Measurements from ENCODE around the gene CDCA7L.
A peak's percentile ranks its signal among the peaks of the same experiment; 100 is the strongest.

The CDCA7L gene

DNA sequence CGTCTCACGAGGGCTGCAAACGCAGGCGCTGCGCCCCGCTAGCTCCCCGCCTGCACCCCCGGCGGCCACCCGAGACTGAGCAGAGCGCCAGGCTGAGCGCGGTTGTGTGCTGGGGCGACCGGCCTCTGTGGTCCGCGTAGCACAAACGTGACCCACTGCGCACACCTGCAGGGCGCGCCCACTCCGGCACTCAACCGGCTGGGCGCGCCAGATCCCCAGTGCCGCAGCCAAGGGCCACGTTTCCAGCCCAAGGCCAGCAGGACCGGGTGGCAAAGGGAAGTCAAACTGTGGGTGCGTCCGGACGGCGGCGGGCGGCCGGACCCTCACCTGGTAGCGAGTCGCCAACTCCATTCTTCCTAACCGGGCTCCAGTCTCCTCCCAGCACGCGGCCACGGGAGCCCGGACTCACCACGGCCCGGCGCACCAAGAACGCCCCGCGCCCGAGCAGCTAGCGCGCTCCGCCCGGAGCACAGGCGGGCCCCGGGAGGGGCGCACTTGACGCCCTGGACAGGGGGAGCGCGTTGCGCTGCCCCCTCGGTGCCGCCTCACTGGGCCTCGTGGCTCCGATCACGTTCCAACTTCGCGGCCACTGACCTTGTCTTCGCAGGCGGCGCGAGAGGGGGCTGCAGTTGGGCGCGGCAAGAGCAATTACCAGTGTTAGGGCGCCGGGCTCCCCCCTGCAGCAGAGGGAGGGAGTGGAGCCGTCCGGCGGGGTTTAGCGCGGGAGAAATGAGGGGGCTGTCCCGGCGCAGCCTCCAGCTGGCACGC is at the start of gene CDCA7L:
TSS of gene CDCA7L (minus strand) at position 446 of the 768 bp plus-strand sequence. CDS start at position 351, 95 bp downstream.
- peak; percentile 61 to 69 (median 67) for DNase-seq (ENCODE audit: low read depth in 2 of 3, low spot score in 1 of 3)

DNA sequence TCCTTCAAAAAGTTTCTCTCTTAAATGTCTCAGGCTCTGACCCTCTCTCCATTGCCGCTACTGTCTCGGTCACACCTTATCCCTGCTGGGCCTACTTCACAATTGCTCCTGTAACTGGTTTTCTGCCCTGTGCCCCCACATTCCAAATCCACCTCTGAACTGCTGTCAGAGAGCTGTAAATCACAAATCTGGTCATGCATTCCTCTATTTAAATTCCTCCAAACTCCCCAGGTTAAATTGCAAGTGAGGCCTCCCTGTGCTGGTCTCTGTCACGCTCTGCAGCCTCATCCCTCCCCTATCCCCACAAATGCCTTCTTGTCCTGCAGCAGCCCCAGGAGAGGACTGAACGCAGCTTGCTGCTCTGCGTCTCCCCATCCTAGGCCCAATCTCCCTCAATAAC is 40.4 kb upstream of the CDCA7L start:
- no peak for DNase-seq (ENCODE audit: low read depth in 2 of 3, low spot score in 1 of 3)

GRCh38 chr7:21984042-21984441 is 38.3 kb upstream of the CDCA7L start:
- DNase-seq (ENCODE audit: low read depth in 2 of 3, low spot score in 1 of 3) = no peak

GRCh38 chr7:21983056-21983455 is 37.4 kb upstream of the CDCA7L start:
- no peak for DNase-seq (ENCODE audit: low read depth in 2 of 3, low spot score in 1 of 3)

DNA sequence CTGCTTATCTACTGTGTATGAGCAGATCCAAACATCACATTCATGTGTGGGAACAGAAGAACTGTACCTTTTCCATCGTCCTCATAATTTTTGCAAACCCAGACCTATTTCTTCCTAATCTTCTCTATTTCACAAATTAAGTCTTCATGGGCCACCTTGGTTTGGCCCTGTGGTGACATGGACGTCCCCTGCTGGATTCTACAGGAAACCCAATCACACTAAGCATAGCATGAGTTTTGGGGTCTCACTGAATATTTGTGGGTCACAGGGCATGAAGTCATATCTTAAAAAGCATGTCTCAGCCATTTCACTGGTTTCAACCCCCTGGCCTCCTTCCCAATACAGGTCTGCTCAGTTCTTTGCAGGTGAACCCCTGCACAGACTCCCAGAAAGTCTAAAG is 35.8 kb upstream of the CDCA7L start:
- no peak for DNase-seq (ENCODE audit: low read depth in 2 of 3, low spot score in 1 of 3)

- DNase-seq (ENCODE audit: low read depth in 2 of 3, low spot score in 1 of 3) = no peak
These were observed 35.3 kb upstream of the CDCA7L start for GRCh38 chr7:21980926-21981500.

- DNase-seq (ENCODE audit: low read depth in 2 of 3, low spot score in 1 of 3) = no peak
These were observed 26.7 kb upstream of the CDCA7L start for GRCh38 chr7:21972397-21972784.

DNA sequence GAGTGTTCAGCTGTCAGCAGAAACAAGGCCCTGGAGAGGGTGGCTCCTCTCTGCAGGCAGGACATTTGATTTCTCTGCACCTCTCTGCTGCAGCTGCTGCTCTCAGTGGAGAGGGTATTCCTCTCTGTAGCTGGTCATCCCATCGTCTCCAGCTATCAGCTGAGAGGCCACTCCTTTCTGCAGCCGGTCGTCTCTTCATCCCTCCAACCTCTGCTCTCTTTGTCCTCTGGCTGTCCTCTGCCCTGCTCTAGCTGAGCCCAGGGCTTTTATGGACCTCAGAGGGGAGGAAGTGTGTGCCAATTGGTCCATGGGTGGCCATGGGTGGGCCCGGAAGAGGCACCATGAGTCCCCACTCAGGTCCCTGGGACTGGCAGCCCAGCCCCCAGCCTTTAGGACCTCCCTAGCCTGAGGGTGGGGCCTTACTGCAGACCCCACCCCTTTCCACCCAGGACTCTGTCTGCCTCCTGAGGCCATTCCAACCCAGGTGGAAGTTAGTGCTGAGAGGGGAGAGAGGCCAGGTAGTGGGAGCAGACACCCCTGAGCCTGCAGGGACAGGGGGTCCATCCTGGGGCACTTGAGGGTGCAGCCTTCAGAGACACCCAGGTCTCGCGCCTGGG is 26.2 kb upstream of the CDCA7L start:
- no peak for DNase-seq (ENCODE audit: low read depth in 2 of 3, low spot score in 1 of 3)

GRCh38 chr7:21969822-21970221 is 24.1 kb upstream of the CDCA7L start:
- no peak for DNase-seq (ENCODE audit: low read depth in 2 of 3, low spot score in 1 of 3)

- DNase-seq (ENCODE audit: low read depth in 2 of 3, low spot score in 1 of 3) = no peak
These were observed 21.9 kb upstream of the CDCA7L start for GRCh38 chr7:21967598-21968003.

DNA sequence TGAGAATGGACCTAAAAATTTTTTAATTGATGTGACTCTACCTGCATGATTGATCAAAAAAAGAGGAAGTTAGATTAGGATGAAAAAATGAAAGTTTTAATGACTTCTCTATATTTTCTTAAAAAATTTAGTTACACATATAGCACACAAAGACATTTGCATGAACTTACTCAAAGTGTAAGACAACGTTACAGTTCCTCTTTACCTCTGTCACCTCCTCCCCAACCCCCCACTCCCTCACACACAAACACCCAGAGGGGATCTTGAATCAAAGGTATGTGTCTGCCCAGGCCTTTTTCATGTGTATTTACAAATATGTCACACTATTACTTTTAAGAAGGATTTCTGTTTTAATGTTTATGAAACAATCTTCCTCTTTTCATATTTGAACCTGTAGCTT is 20.6 kb upstream of the CDCA7L start:
- no peak for DNase-seq (ENCODE audit: low read depth in 2 of 3, low spot score in 1 of 3)

- DNase-seq (ENCODE audit: low read depth in 2 of 3, low spot score in 1 of 3) = no peak
These were observed 19.6 kb upstream of the CDCA7L start for GRCh38 chr7:21965291-21965690.

GRCh38 chr7:21962677-21963076 is 17.0 kb upstream of the CDCA7L start:
- DNase-seq (ENCODE audit: low read depth in 2 of 3, low spot score in 1 of 3) = no peak

DNA sequence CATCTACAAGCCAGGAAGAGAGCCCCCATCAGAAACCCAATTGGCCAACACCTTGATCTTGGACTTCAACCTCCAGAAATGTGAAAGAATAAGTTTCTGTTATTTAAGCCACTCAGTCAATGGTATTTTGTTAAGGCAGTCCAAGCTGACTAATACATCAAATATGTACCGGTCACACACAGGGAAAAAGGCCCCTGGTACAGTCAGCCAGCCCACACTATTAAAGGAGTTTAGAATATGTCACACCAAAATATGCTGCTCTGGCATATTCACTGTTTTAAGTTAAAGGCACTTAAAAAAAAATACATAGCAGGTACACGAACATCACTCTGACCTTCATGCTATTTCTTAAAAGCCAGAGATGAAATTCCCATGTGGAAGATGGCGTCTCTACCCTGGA is 15.2 kb upstream of the CDCA7L start:
- no peak for DNase-seq (ENCODE audit: low read depth in 2 of 3, low spot score in 1 of 3)

DNA sequence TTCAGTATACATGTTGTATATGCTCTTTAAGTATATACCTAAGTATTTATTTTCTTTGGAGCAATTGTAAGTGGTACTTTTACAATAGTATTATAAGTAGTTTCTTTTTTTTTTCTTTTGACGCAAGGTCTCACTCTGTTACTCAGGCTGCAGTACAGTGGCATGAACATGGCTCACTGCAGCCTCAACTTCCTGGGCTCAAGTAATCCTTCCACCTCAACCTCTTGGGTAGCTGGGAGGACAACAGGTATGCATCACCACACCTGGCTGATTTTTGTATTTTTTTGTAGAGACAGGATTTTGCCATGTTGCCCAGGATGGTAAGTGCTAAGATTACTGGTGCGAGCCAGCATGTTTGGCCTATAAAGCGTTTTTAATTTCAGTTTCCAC is 13.7 kb upstream of the CDCA7L start:
- DNase-seq (ENCODE audit: low read depth in 2 of 3, low spot score in 1 of 3) = no peak

DNA sequence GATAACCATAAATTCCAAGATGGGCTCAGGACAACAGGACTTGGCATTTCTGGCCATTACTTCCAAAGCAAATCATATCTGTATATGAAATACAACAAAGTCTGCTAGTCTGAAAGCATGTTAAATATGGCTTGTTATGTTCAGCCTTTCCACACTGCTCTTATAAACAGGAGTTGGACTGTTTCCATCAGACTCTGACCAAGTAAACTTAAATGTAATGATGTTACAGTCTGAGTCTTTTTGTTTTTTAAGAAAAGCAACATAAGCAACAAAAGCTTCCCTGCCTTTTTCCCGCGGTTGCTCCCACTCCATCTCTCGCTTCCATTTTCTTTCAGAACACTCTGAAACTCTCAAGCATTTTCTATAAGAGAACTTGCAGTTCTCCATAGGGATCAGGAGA is 8.1 kb upstream of the CDCA7L start:
- no peak for DNase-seq (ENCODE audit: low read depth in 2 of 3, low spot score in 1 of 3)

- DNase-seq (ENCODE audit: low read depth in 2 of 3, low spot score in 1 of 3) = no peak
These were observed 3.3 kb upstream of the CDCA7L start for GRCh38 chr7:21948887-21949540.

DNA sequence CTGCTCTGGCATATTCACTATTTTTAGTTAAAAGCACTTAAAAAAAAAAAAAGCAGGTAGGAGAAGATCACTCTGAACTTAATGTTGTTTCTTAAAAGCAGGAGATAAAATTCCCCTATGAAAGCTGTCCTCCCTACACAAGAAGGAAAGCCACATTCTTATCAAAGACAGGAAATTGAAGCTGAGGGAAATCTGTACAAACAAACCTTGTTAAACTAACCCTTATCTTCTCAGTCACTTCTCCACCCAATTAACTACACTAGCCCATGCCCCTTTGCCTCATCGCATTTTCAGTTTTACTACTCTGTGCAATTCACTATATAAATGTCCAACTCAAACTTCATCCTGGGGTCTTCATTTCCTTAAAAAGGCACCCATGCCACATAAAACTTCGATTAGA is 2.7 kb upstream of the CDCA7L start:
- no peak for DNase-seq (ENCODE audit: low read depth in 2 of 3, low spot score in 1 of 3)

GRCh38 chr7:21947946-21948345 is 2.2 kb upstream of the CDCA7L start:
- DNase-seq (ENCODE audit: low read depth in 2 of 3, low spot score in 1 of 3) = no peak

DNA sequence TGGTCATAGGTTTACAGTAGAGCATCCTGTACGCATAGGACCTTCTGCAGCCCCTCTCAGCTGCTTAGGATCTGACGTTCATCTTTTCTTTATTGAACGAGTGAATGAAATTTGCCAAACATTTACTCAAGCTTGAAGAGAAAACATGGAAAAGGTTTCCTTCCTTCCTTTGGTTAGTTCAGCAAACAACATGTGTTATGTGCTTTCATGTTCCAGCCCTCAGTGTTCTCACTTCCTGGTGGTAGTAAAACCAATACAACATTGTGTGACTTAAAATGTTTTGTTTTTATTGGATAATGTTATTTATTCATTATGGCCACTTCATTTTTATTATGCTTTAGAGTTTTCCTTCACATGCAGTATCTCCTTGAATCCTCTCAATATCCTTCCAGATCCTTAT is 1.4 kb upstream of the CDCA7L start:
- DNase-seq (ENCODE audit: low read depth in 2 of 3, low spot score in 1 of 3) = no peak

- DNase-seq (ENCODE audit: low read depth in 2 of 3, low spot score in 1 of 3) = no peak
These were observed 567 bp upstream of the CDCA7L start for GRCh38 chr7:21946222-21946709.
